Measurements from ENCODE around the gene KCNH1.

Gene KCNH1

DNA sequence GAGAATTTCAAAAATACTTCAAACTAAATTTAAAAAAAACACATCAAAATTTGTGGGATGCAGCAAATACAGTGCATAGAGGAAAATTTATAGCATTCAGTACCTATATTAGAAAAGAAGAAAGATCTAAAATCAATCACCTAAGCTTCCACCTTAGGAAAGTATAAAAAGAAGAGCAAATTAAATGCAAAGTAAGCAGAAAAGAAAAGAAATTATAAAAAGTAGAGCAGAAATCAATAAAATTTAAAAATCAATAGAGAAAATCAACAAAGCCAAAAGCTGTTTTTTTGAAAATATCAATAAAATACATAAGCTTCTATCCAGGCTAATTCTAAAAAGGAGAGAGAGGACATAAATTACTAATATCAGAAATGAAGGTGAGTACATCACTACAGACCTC is 255.4 kb downstream of the KCNH1 start:
- no peaks in the 10 kb centered on the region for H3K27me3 ChIP-seq (ENCODE audit: control insufficient read depth, insufficient read depth, low read length)
- H3K4me3 ChIP-seq (ENCODE audit: low read depth, low read length) = no peak overlapping the region
- H3K36me3 ChIP-seq (ENCODE audit: control insufficient read depth, insufficient read depth, low read length) = no peaks in the 10 kb centered on the region

DNA sequence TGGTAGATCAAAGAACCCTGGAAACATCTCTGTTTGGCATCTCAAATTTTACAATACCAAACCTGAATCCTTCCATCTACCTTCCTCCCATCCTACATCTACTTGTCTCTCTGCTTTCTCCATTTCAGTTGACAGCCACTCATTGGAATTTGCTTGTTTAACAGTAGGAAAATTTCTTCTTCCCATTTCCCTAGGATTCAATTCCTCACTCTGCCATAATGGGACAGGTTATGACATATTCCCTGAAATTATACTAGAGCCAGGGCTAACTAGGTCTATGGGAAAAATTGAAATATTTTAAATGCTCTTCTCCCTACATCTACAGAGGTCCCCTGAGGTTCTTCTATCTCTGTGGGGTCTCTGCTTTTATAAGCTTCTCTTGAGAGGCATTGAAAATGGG is 257.7 kb downstream of the KCNH1 start:
- Histone ChIP-seq H3K9ac (ENCODE audit: low read depth, low read length) (no peak overlapping the region), H3K4me1 (ENCODE audit: control insufficient read depth, insufficient read depth, low read length) (no peaks in the 10 kb centered on the region), H3K27ac (ENCODE audit: low read depth, low read length) (no peak overlapping the region), H3K4me3 (ENCODE audit: low read depth, low read length) (no peak overlapping the region), H3K9me3 (ENCODE audit: control insufficient read depth, insufficient read depth, low read length) (no peaks in the 10 kb centered on the region), H3K36me3 (ENCODE audit: control insufficient read depth, insufficient read depth, low read length) (no peaks in the 10 kb centered on the region), H3K27me3 (ENCODE audit: control insufficient read depth, insufficient read depth, low read length) (no peaks in the 10 kb centered on the region)

More for the DNA sequence above, 255.4 kb downstream of the KCNH1 start:
- Histone ChIP-seq H3K4me1 (ENCODE audit: control insufficient read depth, insufficient read depth, low read length) (no peaks in the 10 kb centered on the region; the same call in 1 of the 2 replicates), H3K9ac (ENCODE audit: low read depth, low read length) (no peak overlapping the region), H3K27ac (ENCODE audit: low read depth, low read length) (no peak overlapping the region), H3K9me3 (ENCODE audit: control insufficient read depth, insufficient read depth, low read length) (no peaks in the 10 kb centered on the region)

DNA sequence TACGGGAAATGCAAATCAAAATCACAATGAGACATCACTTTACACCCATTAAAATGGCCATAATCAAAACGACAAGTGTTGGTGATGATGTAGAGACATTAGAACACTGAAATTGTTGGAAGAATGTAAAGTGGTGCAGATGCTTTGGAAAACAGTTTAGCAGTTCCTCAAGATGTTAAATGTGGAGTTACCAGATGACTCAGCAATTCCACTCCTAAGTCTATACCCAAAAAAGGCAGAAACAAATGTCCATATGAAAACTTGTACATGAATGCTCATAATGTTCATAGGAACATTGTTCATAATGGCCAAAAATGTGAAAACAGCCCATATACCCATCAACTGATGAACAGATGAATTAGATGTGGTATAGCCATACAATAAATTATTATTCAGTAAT is 267.4 kb downstream of the KCNH1 start:
- Histone ChIP-seq H3K27me3 (ENCODE audit: control insufficient read depth, insufficient read depth, low read length) (no peaks in the 10 kb centered on the region), H3K36me3 (ENCODE audit: control insufficient read depth, insufficient read depth, low read length) (no peaks in the 10 kb centered on the region), H3K9ac (ENCODE audit: low read depth, low read length) (no peak overlapping the region), H3K4me3 (ENCODE audit: low read depth, low read length) (no peak overlapping the region), H3K4me1 (ENCODE audit: control insufficient read depth, insufficient read depth, low read length) (no peaks in the 10 kb centered on the region), H3K27ac (ENCODE audit: low read depth, low read length) (no peak overlapping the region), H3K9me3 (ENCODE audit: control insufficient read depth, insufficient read depth, low read length) (no peaks in the 10 kb centered on the region)

DNA sequence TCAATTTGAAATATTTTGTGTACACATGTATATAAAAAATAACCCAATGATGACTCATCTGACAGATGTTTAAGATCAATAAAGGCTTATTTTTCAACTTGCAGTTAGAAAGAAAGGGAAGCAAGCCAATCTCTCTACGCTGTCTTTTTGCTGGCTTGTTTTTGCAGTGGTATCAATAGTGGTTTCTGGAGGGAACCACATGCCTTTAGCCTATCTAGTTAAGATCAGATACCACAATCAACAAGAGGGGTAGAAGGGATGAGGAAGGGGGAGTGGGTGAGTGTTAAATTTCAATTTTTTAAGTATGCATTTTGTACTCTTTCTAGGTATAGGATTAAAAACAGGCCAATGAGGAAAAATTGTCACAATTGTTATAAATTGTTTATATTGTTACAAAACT is 276.2 kb downstream of the KCNH1 start:
- Histone ChIP-seq H3K4me3 (ENCODE audit: low read depth, low read length) (no peak overlapping the region), H3K27ac (ENCODE audit: low read depth, low read length) (no peak overlapping the region), H3K9ac (ENCODE audit: low read depth, low read length) (no peak overlapping the region), H3K36me3 (ENCODE audit: control insufficient read depth, insufficient read depth, low read length) (no peaks in the 10 kb centered on the region), H3K4me1 (ENCODE audit: control insufficient read depth, insufficient read depth, low read length) (no peaks in the 10 kb centered on the region), H3K9me3 (ENCODE audit: control insufficient read depth, insufficient read depth, low read length) (no peaks in the 10 kb centered on the region), H3K27me3 (ENCODE audit: control insufficient read depth, insufficient read depth, low read length) (no peaks in the 10 kb centered on the region)

DNA sequence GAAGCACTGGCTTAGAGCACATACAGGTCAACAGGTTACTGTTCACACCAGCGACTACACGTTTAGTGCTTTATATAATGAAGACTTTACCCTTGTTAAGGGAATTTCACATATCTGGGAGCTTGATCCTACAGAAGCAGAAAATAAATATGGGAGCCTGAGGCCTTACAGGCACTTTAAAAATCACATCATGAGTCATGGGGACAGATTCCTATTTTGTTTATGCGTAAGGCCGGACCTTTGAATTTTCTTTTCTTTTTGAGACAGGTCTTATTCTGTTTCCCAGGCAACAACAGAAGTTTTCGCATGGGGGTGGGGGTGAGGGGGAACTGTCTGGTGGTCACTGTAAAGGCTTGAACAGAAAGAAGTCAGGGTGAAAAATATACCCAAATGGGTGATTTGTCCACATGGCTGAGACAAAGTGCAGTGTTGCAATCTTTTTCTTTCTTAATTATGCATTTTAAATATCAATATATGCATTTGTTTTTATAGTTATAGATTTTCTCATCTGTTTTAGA is 276.7 kb downstream of the KCNH1 start:
- Histone ChIP-seq H3K9me3 (ENCODE audit: control insufficient read depth, insufficient read depth, low read length) (no peaks in the 10 kb centered on the region), H3K9ac (ENCODE audit: low read depth, low read length) (no peak overlapping the region), H3K27ac (ENCODE audit: low read depth, low read length) (no peak overlapping the region), H3K4me3 (ENCODE audit: low read depth, low read length) (no peak overlapping the region), H3K36me3 (ENCODE audit: control insufficient read depth, insufficient read depth, low read length) (no peaks in the 10 kb centered on the region), H3K4me1 (ENCODE audit: control insufficient read depth, insufficient read depth, low read length) (no peaks in the 10 kb centered on the region), H3K27me3 (ENCODE audit: control insufficient read depth, insufficient read depth, low read length) (no peaks in the 10 kb centered on the region)

DNA sequence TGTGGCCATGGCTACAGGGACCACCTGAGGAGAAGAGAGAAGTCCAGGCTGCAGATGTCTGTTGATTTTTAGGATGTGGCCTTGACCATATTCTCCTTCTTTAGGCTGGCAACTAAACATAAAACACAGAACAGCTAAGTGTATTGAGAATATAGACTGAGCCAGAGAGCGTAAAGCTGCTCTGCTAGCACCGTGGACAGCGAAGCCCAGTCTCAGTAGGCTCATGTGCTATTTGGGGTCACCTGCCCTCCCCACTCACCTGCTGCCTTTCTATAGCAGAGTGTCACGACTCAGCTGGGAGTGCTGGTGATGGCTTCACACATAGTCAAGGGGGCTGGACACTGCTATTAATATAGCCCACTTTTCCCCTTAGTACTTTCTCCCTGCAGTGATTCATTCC is 278.5 kb downstream of the KCNH1 start:
- Histone ChIP-seq H3K9ac (ENCODE audit: low read depth, low read length) (no peak overlapping the region), H3K27ac (ENCODE audit: low read depth, low read length) (no peak overlapping the region), H3K4me3 (ENCODE audit: low read depth, low read length) (no peak overlapping the region), H3K36me3 (ENCODE audit: control insufficient read depth, insufficient read depth, low read length) (no peaks in the 10 kb centered on the region), H3K9me3 (ENCODE audit: control insufficient read depth, insufficient read depth, low read length) (no peaks in the 10 kb centered on the region), H3K4me1 (ENCODE audit: control insufficient read depth, insufficient read depth, low read length) (no peaks in the 10 kb centered on the region), H3K27me3 (ENCODE audit: control insufficient read depth, insufficient read depth, low read length) (no peaks in the 10 kb centered on the region)

DNA sequence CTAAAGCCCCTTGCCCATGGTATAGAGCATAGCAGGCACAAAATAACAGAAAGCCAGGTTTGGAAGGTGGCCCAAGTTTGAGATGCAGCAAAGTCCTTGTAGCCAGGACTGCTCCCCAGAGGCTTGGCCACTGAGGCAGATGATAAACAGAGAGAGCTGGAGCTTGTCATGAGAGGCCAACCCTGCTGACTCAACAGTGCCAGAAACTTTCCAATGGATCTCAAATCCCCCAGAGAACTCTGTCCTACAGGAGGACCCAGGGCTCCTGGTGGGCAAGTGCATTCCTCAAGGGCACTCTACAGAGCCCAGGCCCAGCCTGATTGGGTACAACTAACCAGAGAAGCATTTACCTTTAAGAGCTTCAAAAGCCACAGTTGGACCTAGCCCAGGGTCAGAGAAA is 280.7 kb downstream of the KCNH1 start:
- Histone ChIP-seq H3K27ac (ENCODE audit: low read depth, low read length) (no peak overlapping the region), H3K9ac (ENCODE audit: low read depth, low read length) (no peak overlapping the region), H3K9me3 (ENCODE audit: control insufficient read depth, insufficient read depth, low read length) (no peaks in the 10 kb centered on the region), H3K27me3 (ENCODE audit: control insufficient read depth, insufficient read depth, low read length) (no peaks in the 10 kb centered on the region), H3K4me1 (ENCODE audit: control insufficient read depth, insufficient read depth, low read length) (no peaks in the 10 kb centered on the region), H3K36me3 (ENCODE audit: control insufficient read depth, insufficient read depth, low read length) (no peaks in the 10 kb centered on the region), H3K4me3 (ENCODE audit: low read depth, low read length) (no peak overlapping the region)

DNA sequence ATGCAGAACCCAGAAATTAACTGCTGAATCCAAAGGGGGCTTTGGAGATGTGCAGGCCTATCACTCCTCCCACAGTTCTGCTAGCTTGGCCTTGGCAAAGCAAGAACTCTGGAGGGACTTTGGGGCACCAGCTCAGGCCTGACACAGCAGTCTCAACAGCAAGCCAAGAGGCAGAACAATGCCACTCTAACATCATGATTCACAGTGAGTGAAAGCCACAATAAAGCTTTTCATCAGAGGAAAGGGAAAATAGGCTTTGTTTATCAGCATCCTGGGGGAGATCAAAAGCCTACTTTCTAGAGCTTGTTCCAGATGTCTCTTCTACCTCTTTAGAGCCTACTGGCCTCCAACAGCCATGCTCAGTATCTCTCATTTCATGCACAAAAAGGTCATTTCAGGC is 283.4 kb downstream of the KCNH1 start:
- H3K36me3 ChIP-seq (ENCODE audit: control insufficient read depth, insufficient read depth, low read length) = no peaks in the 10 kb centered on the region
- no peak overlapping the region for H3K27ac ChIP-seq (ENCODE audit: low read depth, low read length)
- no peaks in the 10 kb centered on the region for H3K4me1 ChIP-seq (ENCODE audit: control insufficient read depth, insufficient read depth, low read length)
- H3K4me3 ChIP-seq (ENCODE audit: low read depth, low read length) = no peak overlapping the region
- no peak overlapping the region for H3K9ac ChIP-seq (ENCODE audit: low read depth, low read length)
- no peaks in the 10 kb centered on the region for H3K9me3 ChIP-seq (ENCODE audit: control insufficient read depth, insufficient read depth, low read length)
- no peaks in the 10 kb centered on the region for H3K27me3 ChIP-seq (ENCODE audit: control insufficient read depth, insufficient read depth, low read length)

DNA sequence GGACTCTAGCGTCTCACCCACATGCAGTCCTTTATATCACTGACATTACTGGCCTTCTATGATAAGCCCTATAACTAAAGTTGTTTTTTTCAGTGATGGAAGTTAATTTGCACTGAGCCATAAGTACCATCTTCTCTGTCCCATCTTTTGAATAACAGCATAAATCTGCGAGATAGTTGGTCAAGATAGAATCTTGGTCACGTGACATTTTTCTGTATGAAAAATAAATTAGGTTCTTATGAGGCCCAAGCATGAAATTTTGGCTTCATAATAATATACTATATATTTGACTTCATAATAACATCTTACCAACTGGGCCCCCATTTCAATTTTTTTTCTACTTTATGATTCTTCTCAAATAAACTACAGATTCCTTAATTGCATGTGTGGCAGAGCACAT is 285.5 kb downstream of the KCNH1 start:
- no peak overlapping the region for H3K27ac ChIP-seq (ENCODE audit: low read depth, low read length)
- H3K4me1 ChIP-seq (ENCODE audit: control insufficient read depth, insufficient read depth, low read length) = no peaks in the 10 kb centered on the region
- no peak overlapping the region for H3K9ac ChIP-seq (ENCODE audit: low read depth, low read length)
- no peak overlapping the region for H3K4me3 ChIP-seq (ENCODE audit: low read depth, low read length)
- no peaks in the 10 kb centered on the region for H3K9me3 ChIP-seq (ENCODE audit: control insufficient read depth, insufficient read depth, low read length)
- H3K36me3 ChIP-seq (ENCODE audit: control insufficient read depth, insufficient read depth, low read length) = no peaks in the 10 kb centered on the region
- no peaks in the 10 kb centered on the region for H3K27me3 ChIP-seq (ENCODE audit: control insufficient read depth, insufficient read depth, low read length)

DNA sequence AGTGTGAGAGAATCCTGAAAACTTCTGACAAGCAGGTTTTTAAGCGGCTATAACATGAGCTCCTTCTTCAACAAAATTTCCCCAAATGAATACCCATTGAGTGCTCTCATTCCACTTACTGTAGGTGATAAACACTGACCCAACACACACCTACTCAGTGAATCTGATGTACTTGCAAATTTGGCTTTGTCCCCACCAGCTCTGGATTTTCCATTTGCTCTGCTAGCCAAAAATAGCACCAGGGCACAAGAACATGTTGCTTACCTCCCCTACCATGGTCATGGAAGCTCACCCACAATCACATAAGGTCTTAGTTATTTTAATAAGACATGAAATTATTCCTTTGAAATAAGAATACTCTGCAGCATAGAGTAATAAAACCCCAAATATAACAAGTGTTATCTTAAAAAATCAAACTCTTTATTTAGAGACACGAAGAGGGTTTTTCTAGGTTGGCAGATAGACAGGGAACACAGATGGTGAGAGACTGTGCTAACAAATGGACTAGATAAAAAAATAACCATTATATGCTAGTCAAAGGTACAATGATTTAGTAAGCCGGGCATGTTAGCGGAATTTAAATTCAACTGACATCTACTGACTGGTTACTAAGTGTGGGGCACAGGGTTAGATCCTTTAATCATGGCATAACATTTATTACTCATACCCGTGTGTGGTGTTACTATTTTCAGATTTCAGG is 291.9 kb downstream of the KCNH1 start:
- Histone ChIP-seq H3K27ac (ENCODE audit: low read depth, low read length) (no peak overlapping the region), H3K36me3 (ENCODE audit: control insufficient read depth, insufficient read depth, low read length) (no peaks in the 10 kb centered on the region), H3K4me1 (ENCODE audit: control insufficient read depth, insufficient read depth, low read length) (no peaks in the 10 kb centered on the region), H3K27me3 (ENCODE audit: control insufficient read depth, insufficient read depth, low read length) (no peaks in the 10 kb centered on the region), H3K9ac (ENCODE audit: low read depth, low read length) (no peak overlapping the region), H3K9me3 (ENCODE audit: control insufficient read depth, insufficient read depth, low read length) (no peaks in the 10 kb centered on the region), H3K4me3 (ENCODE audit: low read depth, low read length) (no peak overlapping the region)

DNA sequence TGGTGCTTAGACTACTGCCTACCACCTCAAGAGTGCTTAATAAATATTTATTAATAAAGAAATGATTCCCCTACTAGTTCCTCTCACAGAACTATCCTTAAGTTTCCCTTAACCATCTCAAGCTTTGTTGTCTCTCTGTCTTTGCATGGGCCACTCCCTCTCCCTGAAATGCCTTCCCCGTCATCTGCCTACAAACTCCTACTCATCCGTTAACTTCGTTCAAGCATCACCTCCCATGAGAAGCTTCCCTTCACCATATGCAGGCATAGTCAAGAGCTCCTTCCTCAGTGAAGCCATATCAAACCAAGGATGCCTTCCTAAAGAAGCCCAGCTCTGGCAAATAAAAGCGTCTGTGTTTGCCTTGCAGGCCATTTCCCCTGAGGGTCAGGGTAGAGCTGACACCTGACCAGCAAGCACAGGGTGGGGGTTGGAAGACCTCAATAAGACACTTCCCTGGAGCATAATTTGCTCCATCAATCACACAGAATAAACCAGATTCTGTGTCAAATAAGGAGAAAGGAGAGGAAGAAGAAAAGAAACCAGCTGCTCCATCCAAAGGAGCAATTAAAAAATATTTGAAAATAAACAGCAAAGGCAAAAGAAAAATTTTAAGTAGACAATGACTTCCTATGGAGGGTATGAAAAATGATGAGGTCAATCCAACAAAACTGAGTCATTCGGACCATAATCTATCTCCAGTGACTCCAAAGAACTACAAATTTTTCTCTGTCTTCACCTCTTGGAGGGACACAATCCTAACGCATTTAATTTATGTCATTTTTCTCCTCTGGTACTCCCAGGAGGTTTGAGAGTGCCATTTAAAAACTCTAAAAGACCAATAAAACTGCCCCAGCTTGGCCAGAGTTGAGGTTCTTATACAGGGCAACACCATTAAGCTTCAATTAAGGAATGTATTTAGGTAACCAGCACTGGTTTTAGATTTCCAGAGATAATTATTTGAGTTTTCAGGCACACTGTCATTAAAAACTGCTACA is 303.6 kb downstream of the KCNH1 start:
- H3K4me1 ChIP-seq (ENCODE audit: control insufficient read depth, insufficient read depth, low read length) = no peaks in the 10 kb centered on the region

More for the DNA sequence above, 303.6 kb downstream of the KCNH1 start:
- Histone ChIP-seq H3K27ac (ENCODE audit: low read depth, low read length) (no peak overlapping the region), H3K36me3 (ENCODE audit: control insufficient read depth, insufficient read depth, low read length) (no peaks in the 10 kb centered on the region), H3K27me3 (ENCODE audit: control insufficient read depth, insufficient read depth, low read length) (no peaks in the 10 kb centered on the region), H3K9me3 (ENCODE audit: control insufficient read depth, insufficient read depth, low read length) (no peaks in the 10 kb centered on the region), H3K9ac (ENCODE audit: low read depth, low read length) (no peak overlapping the region), H3K4me3 (ENCODE audit: low read depth, low read length) (no peak overlapping the region)
